ENCODE results near the gene SERTAD2. TPM values are rescaled to one million over a fixed set of nuclear protein-coding genes. Genes with fewer than 3 reads are reported as not detected.

The SERTAD2 gene
- total RNA-seq, 2 donors from 2014 or later: 3.3 to 6.7 TPM

- 34 to 50% methylated on average over 10 of the region's 10 CpGs for WGBS, 2 donors
- ATAC-seq (peak; percentile 24), DNase-seq (peak in 2 of 4 donors; percentile 34 to 48)
- no peaks in the 10 kb centered on the region for H3K27me3 ChIP-seq
- H3K27ac ChIP-seq: peak overlapping the region in 1 of 4 donors; percentile 16
- TF ChIP-seq CTCF (IDR thresholded peaks at IDR 0.05): no peak
- TF ChIP-seq POLR2A (IDR thresholded peaks at IDR 0.05): no peak
- intact Hi-C loops (cut with DNase I): no loop called here
- H3K4me3 ChIP-seq: no peak overlapping the region
- H3K36me3 ChIP-seq (replicated peaks in 1 of 2; ENCODE audit: insufficient read depth in 1 of 2, low read depth in 2 of 2): no peaks in the 10 kb centered on the region
- H3K4me1 ChIP-seq: peaks cover 8% of the 10 kb centered on the region
- H3K9me3 ChIP-seq: no peaks in the 10 kb centered on the region
These were observed 24.4 kb downstream of the SERTAD2 start for GRCh38 chr2:64629329-64629781.

- Histone ChIP-seq H3K9me3 (no peaks in the 10 kb centered on the region), H3K36me3 (replicated peaks in 1 of 2; ENCODE audit: insufficient read depth in 1 of 2, low read depth in 2 of 2) (no peaks in the 10 kb centered on the region), H3K4me1 (peaks cover 8% of the 10 kb centered on the region), H3K27me3 (no peaks in the 10 kb centered on the region), H3K27ac (no peak overlapping the region), H3K4me3 (no peak overlapping the region)
- intact Hi-C loops (cut with DNase I): no loop called here
- 77 to 81% methylated on average over 14 of the region's 14 CpGs for WGBS, 2 donors
- ATAC-seq (no peak), DNase-seq (no peak)
- TF ChIP-seq POLR2A (IDR thresholded peaks at IDR 0.05) (no peak), CTCF (IDR thresholded peaks at IDR 0.05) (no peak)
These were observed 25.6 kb downstream of the SERTAD2 start for GRCh38 chr2:64627860-64628841.

- no peak for DNase-seq
- 74 to 77% methylated on average over 26 to 27 of the region's 27 CpGs for WGBS, 2 donors
- Histone ChIP-seq H3K9me3 (no peaks in the 10 kb centered on the region), H3K4me1 (peaks cover 8% of the 10 kb centered on the region), H3K27me3 (no peaks in the 10 kb centered on the region), H3K36me3 (replicated peaks in 1 of 2; ENCODE audit: insufficient read depth in 1 of 2, low read depth in 2 of 2) (no peaks in the 10 kb centered on the region), H3K27ac (no peak overlapping the region), H3K4me3 (no peak overlapping the region)
- no peak for ATAC-seq
- intact Hi-C loops (cut with DNase I): no loop called here
- no peak for TF ChIP-seq CTCF (IDR thresholded peaks at IDR 0.05)
- TF ChIP-seq POLR2A (IDR thresholded peaks at IDR 0.05): no peak
These were observed 26.6 kb downstream of the SERTAD2 start for GRCh38 chr2:64626963-64627760.

- Histone ChIP-seq H3K9me3 (no peaks in the 10 kb centered on the region), H3K4me1 (peaks cover 8% of the 10 kb centered on the region), H3K4me3 (no peak overlapping the region), H3K27me3 (no peaks in the 10 kb centered on the region), H3K36me3 (replicated peaks in 1 of 2; ENCODE audit: insufficient read depth in 1 of 2, low read depth in 2 of 2) (no peaks in the 10 kb centered on the region), H3K27ac (no peak overlapping the region)
- TF ChIP-seq POLR2A (IDR thresholded peaks at IDR 0.05): no peak
- no peak for TF ChIP-seq CTCF (IDR thresholded peaks at IDR 0.05)
- intact Hi-C loops (cut with DNase I): no loop called here
- 79 to 84% methylated on average over 10 of the region's 10 CpGs for WGBS, 2 donors
- ATAC-seq (no peak), DNase-seq (no peak)
These were observed 27.4 kb downstream of the SERTAD2 start for GRCh38 chr2:64626146-64626809.

All from body of pancreas (tissue), 4 donors.